Erythroblast (primary cell): ENCODE data around the gene RPA1.

Experiments
- GATA1 ChIP-seq: IDR thresholded peaks from 2 replicates; pipeline ENCODE4 v1.6.1; 2011; ENCODE audit warnings: low read depth, mild to moderate bottlenecking, control low read depth, low read length, moderate library complexity
- POLR2A ChIP-seq: IDR thresholded peaks from 2 replicates; pipeline ENCODE4 v1.6.1; 2011; ENCODE audit warnings: mild to moderate bottlenecking, low read length

DNA sequence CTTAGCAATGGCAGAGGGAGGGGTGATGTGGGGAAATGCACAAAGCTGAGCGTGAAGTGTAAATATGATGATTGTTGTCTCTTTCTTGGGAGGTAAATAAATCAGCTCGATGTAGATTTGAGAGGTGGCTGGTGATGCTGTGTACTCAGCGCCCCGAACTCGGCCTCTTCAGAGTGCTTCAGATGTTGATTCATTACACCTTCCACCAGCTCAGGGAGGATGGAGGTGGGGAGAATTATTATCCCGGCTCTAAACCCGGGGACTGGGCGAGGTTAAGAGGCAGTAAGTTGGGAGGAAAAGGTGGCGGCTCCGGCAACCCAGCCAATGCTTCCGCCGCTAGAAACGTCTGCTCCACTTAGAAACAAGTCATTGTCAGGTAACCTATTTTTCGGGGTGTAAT lies 86.5 kb downstream of the RPA1 start:
- no peak for TF ChIP-seq POLR2A
- TF ChIP-seq GATA1 = no peak
